ENCODE results near the gene SCYGR8. TPM values are rescaled to one million over a fixed set of nuclear protein-coding genes. Genes with fewer than 3 reads are reported as not detected.
"Not testable (repeated sequence)": the region's sequence is repeated elsewhere in the genome, so short reads cannot be mapped to it uniquely, and the experiment has no call there.

SCYGR8 gene
- total RNA-seq, 1 donor from 2014 or later, result not detected

DNA sequence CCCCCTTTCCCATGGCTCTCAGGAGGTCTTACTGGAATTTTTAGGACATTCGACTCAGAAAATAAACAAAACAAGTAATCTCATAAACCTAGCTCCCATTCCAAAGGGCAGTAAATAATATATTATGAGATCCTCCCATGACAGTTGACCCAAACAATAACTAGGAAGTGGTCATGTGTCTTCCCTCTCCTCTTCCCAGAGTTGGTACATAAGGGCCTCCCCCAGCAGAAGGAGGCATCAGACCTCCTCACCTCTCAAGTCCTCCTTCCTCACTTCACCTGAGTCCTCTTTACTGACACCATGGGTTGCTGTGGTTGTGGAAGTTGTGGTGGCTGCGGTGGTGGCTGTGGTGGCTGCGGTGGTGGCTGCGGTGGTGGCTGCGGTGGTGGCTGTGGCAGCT, 17.7 kb upstream of the SCYGR8 start, which contains the start of gene SCYGR7:
Gene SCYGR7, plus strand, starts transcription at position 301 of the 400 bp plus-strand sequence. Its CDS starts 0 bp downstream, at position 301.
- H3K36me3 Mint-ChIP-seq (ENCODE audit: unreplicated experiment), result no peaks in the 10 kb centered on the region
- TF ChIP-seq, protein P1, sequence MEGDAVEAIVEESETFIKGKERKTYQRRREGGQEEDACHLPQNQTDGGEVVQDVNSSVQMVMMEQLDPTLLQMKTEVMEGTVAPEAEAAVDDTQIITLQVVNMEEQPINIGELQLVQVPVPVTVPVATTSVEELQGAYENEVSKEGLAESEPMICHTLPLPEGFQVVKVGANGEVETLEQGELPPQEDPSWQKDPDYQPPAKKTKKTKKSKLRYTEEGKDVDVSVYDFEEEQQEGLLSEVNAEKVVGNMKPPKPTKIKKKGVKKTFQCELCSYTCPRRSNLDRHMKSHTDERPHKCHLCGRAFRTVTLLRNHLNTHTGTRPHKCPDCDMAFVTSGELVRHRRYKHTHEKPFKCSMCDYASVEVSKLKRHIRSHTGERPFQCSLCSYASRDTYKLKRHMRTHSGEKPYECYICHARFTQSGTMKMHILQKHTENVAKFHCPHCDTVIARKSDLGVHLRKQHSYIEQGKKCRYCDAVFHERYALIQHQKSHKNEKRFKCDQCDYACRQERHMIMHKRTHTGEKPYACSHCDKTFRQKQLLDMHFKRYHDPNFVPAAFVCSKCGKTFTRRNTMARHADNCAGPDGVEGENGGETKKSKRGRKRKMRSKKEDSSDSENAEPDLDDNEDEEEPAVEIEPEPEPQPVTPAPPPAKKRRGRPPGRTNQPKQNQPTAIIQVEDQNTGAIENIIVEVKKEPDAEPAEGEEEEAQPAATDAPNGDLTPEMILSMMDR (IDR thresholded peaks at IDR 0.05), result no peak
- peaks cover 13% of the 10 kb centered on the region for H3K27me3 Mint-ChIP-seq (ENCODE audit: unreplicated experiment)
- no peaks in the 10 kb centered on the region for H3K4me1 Mint-ChIP-seq (ENCODE audit: unreplicated experiment)
- no peak for DNase-seq (ENCODE audit: extremely low spot score, unreplicated experiment)
- no peak within 1 kb of the TSS for H3K4me3 Mint-ChIP-seq (ENCODE audit: unreplicated experiment)
- no peak within 1 kb of the TSS for H3K27ac Mint-ChIP-seq (ENCODE audit: unreplicated experiment)
- H3K9me3 Mint-ChIP-seq (ENCODE audit: unreplicated experiment), result peaks cover 2% of the 10 kb centered on the region

DNA sequence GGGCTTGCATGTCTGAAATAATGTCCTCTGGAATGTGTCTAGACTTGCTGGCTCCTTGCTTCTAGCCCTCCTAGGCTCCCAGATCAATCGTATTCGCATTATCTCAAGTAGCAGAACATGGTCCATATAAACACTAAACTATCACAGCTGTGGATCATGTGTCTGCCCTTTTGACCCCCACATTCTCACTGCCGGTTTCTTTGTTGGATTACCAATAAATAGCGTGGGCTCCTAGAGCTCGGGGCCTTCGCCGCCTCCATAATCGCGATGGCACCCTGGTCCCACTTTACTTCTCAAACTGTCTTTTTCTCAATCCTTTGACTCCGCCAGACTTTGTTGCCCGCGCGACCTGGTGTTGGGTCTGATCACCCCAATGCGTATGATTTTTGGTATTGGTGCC, 6.3 kb upstream of the SCYGR8 start:
- TF ChIP-seq, protein P1 (IDR thresholded peaks at IDR 0.05), result no peak
- Mint-ChIP-seq H3K4me1 (ENCODE audit: unreplicated experiment) (no peaks in the 10 kb centered on the region), H3K9me3 (ENCODE audit: unreplicated experiment) (no peaks in the 10 kb centered on the region), H3K27ac (ENCODE audit: unreplicated experiment) (no peak overlapping the region), H3K27me3 (ENCODE audit: unreplicated experiment) (peaks cover 4% of the 10 kb centered on the region), H3K4me3 (ENCODE audit: unreplicated experiment) (no peak overlapping the region), H3K36me3 (ENCODE audit: unreplicated experiment) (no peaks in the 10 kb centered on the region)
- DNase-seq (ENCODE audit: extremely low spot score, unreplicated experiment), result no peak

DNA sequence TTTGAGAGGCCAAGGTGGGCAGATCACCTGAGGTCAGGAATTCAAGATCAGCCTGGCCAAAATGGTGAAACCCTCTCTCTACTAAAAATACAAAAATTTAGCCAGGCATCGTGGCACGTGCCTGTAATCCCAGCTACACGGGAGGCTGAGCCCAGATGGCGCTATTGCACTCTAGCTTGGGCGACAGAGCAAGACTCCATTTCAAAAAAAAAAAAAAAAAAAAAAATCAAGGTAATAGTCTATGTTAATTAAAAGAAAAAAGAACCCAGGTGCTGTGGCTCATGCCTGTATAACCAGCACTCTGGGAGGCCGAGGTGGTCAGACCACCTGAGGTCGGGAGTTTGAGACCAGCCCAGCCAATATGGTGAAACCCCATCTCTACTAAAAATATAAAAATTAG, 5.0 kb upstream of the SCYGR8 start:
- not testable (repeated sequence) for H3K4me1 Mint-ChIP-seq (ENCODE audit: unreplicated experiment); H3K4me3 Mint-ChIP-seq (ENCODE audit: unreplicated experiment); H3K27ac Mint-ChIP-seq (ENCODE audit: unreplicated experiment); H3K9me3 Mint-ChIP-seq (ENCODE audit: unreplicated experiment); H3K27me3 Mint-ChIP-seq (ENCODE audit: unreplicated experiment); DNase-seq (ENCODE audit: extremely low spot score, unreplicated experiment); H3K36me3 Mint-ChIP-seq (ENCODE audit: unreplicated experiment)
- TF ChIP-seq, protein P1 (IDR thresholded peaks at IDR 0.05), result peak; percentile 17

GRCh38 chr2:227748079-227748478, 2.4 kb downstream of the SCYGR8 start:
- no peaks in the 10 kb centered on the region for H3K36me3 Mint-ChIP-seq (ENCODE audit: unreplicated experiment)
- TF ChIP-seq, protein P1 (IDR thresholded peaks at IDR 0.05), result peak; percentile 36
- H3K9me3 Mint-ChIP-seq (ENCODE audit: unreplicated experiment), result no peaks in the 10 kb centered on the region
- no peak overlapping the region for H3K27ac Mint-ChIP-seq (ENCODE audit: unreplicated experiment)
- no peaks in the 10 kb centered on the region for H3K4me1 Mint-ChIP-seq (ENCODE audit: unreplicated experiment)
- no peak overlapping the region for H3K4me3 Mint-ChIP-seq (ENCODE audit: unreplicated experiment)
- DNase-seq (ENCODE audit: extremely low spot score, unreplicated experiment), result no peak
- peaks cover 11% of the 10 kb centered on the region for H3K27me3 Mint-ChIP-seq (ENCODE audit: unreplicated experiment)

DNA sequence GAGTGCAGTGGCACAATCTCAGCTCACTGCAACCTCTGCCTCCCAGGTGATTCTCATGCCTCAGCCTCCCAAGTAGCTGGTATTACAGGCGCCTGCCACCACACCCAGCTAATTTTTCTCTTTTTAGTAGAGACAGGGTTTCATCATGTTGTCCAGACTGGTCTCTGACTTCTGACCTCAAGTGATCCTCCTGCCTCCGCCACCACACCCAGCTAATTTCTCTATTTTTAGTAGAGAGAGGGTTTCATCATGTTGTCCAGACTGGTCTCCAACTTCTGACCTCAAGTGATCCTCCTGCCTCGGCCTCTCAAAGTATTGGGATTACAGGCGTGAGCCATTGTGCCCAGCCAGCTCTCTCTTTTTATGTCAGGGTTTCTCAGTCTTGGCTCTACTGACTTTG, 10.6 kb downstream of the SCYGR8 start:
- H3K27ac Mint-ChIP-seq (ENCODE audit: unreplicated experiment); H3K27me3 Mint-ChIP-seq (ENCODE audit: unreplicated experiment); H3K36me3 Mint-ChIP-seq (ENCODE audit: unreplicated experiment); H3K9me3 Mint-ChIP-seq (ENCODE audit: unreplicated experiment); DNase-seq (ENCODE audit: extremely low spot score, unreplicated experiment); H3K4me3 Mint-ChIP-seq (ENCODE audit: unreplicated experiment); H3K4me1 Mint-ChIP-seq (ENCODE audit: unreplicated experiment): not testable (repeated sequence)
